GM12878 (cell line): ENCODE measurements around the gene TXNRD1. TPM values are rescaled to one million over a fixed set of nuclear protein-coding genes. Genes with fewer than 3 reads are reported as not detected.

Source experiments
- ATAC-seq: fragments of 200-7000 bp; cut with Tn5 transposase; 3 replicates; pipeline ENCODE4 v1.9.1; 2020; ENCODE audit warnings: mild to moderate bottlenecking, moderate library complexity
- BruUV-seq: library from RNA; stranded (reverse); fragments of 400-500 nt; replicated peaks from 2 replicates; lab custom pipeline; 2021; lab: Mats Ljungman, UMichigan
- CTCF ChIA-PET: fragments of 300-600 bp; sonication (Branson Sonifier 250); formaldehyde crosslinking; extraction: SDS; loops from one replicate; lab custom pipeline; 2021; ENCODE audit warnings: inconsistent platforms; lab: Yijun Ruan, JAX
- POLR2A ChIA-PET: fragments of 350-600 bp; formaldehyde crosslinking; extraction: SDS; loops from one replicate; lab custom pipeline; 2021; ENCODE audit warnings: inconsistent platforms; lab: Charles Lee
- RAD21 ChIA-PET: fragments of 300-600 bp; sonication (Branson Sonifier 250); formaldehyde crosslinking; loops from one replicate; lab custom pipeline; 2023; ENCODE audit warnings: antibody characterized with exemption; ENCODE audit not compliant: unreplicated experiment; lab: Charles Lee
- SMC1A ChIA-PET: fragments of 300-600 bp; sonication (Branson Sonifier 250); formaldehyde crosslinking; loops from one replicate; lab custom pipeline; 2023; ENCODE audit not compliant: unreplicated experiment, uncharacterized antibody; lab: Charles Lee
- DNase-seq: peaks from one replicate; pipeline ENCODE4 v3.0.0-alpha.2; 2011; ENCODE audit warnings: low read depth, low spot score
- FAIRE-seq: peaks from 3 replicates; lab custom pipeline; 2011; peaks lifted over from hg19 to GRCh38; lab: Jason Lieb, UNC
- H2AFZ ChIP-seq: 2 replicates; pipeline ENCODE4 v1.6.0; 2011; ENCODE audit warnings: low read depth, low read length, control low read depth; ENCODE audit not compliant: control insufficient read depth
- H3K27ac ChIP-seq: 2 replicates; pipeline ENCODE4 v1.5.1; 2011; ENCODE audit warnings: control low read depth; ENCODE audit not compliant: control insufficient read depth, insufficient read depth
- H3K27me3 ChIP-seq, 2 experiments: replicated peaks in 1 of 2; 2 replicates each; pipeline versions ENCODE4 v1.6.0 to v1.6.1; 2011; ENCODE audit warnings: low read length in 1 of 2; ENCODE audit not compliant: control insufficient read depth in 2 of 2, insufficient read depth in 2 of 2
- H3K36me3 ChIP-seq, 2 experiments: 2 replicates each; pipeline ENCODE4 v1.5.1; 2011; ENCODE audit warnings: low read length in 1 of 2; ENCODE audit not compliant: control insufficient read depth in 2 of 2, insufficient read depth in 2 of 2
- H3K4me1 ChIP-seq: 2 replicates; pipeline ENCODE4 v1.6.1; 2011; ENCODE audit warnings: mild to moderate bottlenecking, low read length, moderate library complexity, mixed read lengths; ENCODE audit not compliant: control insufficient read depth, insufficient read depth
- H3K4me2 ChIP-seq: 2 replicates; pipeline ENCODE4 v1.6.0; 2011; ENCODE audit warnings: control low read depth; ENCODE audit not compliant: control insufficient read depth, insufficient read depth
- H3K4me3 ChIP-seq: fragments of 200-600 bp; sonication (generic); 2 replicates; pipeline ENCODE4 v1.5.1; 2016
- H3K79me2 ChIP-seq: 2 replicates; pipeline ENCODE4 v1.6.0; 2011; ENCODE audit warnings: low read length; ENCODE audit not compliant: control insufficient read depth, insufficient read depth
- H3K9ac ChIP-seq: 2 replicates; pipeline ENCODE4 v1.8.0; 2011; ENCODE audit warnings: low read length, control low read depth, mixed read lengths; ENCODE audit not compliant: control insufficient read depth, insufficient read depth
- H3K9me3 ChIP-seq: replicated peaks from 3 replicates; pipeline ENCODE4 v1.5.1; 2011; ENCODE audit warnings: mild to moderate bottlenecking, low read length; ENCODE audit not compliant: control insufficient read depth, insufficient read depth
- H4K20me1 ChIP-seq: 2 replicates; pipeline ENCODE4 v1.6.0; 2011; ENCODE audit not compliant: control insufficient read depth, insufficient read depth
- CEBPZ ChIP-seq: fragments of 150-350 bp; IDR thresholded peaks from 2 replicates; pipeline ENCODE4 v1.6.1; 2016; ENCODE audit warnings: low read depth, low read length
- EGR1 ChIP-seq, 2 experiments: IDR thresholded peaks; 1 replicate in 1 of 2; 2 replicates in 1 of 2; pipeline ENCODE4 v1.6.1; 2011 to 2012; ENCODE audit warnings: low read depth in 2 of 2, low read length in 2 of 2, borderline replicate concordance in 1 of 2, mild to moderate bottlenecking in 1 of 2, moderate library complexity in 1 of 2
- GABPA ChIP-seq: IDR thresholded peaks from 2 replicates; pipeline ENCODE4 v1.6.1; 2014; ENCODE audit warnings: antibody characterized with exemption, low read depth, mild to moderate bottlenecking, inconsistent platforms
- NFIC ChIP-seq: IDR thresholded peaks from 2 replicates; pipeline ENCODE4 v1.6.1; 2012; ENCODE audit warnings: low read depth, mild to moderate bottlenecking, inconsistent platforms, low read length, moderate library complexity
- NFXL1 ChIP-seq: fragments of 450-650 bp; IDR thresholded peaks from 2 replicates; pipeline ENCODE4 v1.6.1; 2017; ENCODE audit warnings: antibody characterized with exemption, mild to moderate bottlenecking, borderline replicate concordance
- NFYA ChIP-seq: IDR thresholded peaks from 2 replicates; pipeline ENCODE4 v1.6.1; 2011; ENCODE audit warnings: low read depth, mild to moderate bottlenecking, low read length, improper control_type of control experiment, borderline replicate concordance
- POU2F2 ChIP-seq: IDR thresholded peaks from 3 replicates; pipeline ENCODE4 v1.6.1; 2011; ENCODE audit warnings: low read depth, mild to moderate bottlenecking, low read length, borderline replicate concordance
- RUNX3 ChIP-seq: IDR thresholded peaks from 2 replicates; pipeline ENCODE4 v1.6.1; 2012; ENCODE audit warnings: low read length, inconsistent platforms
- USF1 ChIP-seq: IDR thresholded peaks from 2 replicates; pipeline ENCODE4 v1.6.1; 2011; ENCODE audit warnings: borderline replicate concordance, low read depth, mild to moderate bottlenecking, moderate library complexity, mixed read lengths, low read length; ENCODE audit not compliant: insufficient read depth; ENCODE audit errors: extremely low read length
- ZSCAN29 ChIP-seq: fragments of 450-650 bp; IDR thresholded peaks from 2 replicates; pipeline ENCODE4 v1.6.1; 2017; ENCODE audit warnings: mild to moderate bottlenecking, moderate library complexity
- WGBS: methylation state at CpG from one replicate; pipeline ENCODE4 v1.1.6; 2016; ENCODE audit warnings: low lambda C conversion rate; ENCODE audit not compliant: insufficient replicate concordance, insufficient coverage; ENCODE audit errors: missing lambda C conversion rate; 5-methylcytosine and 5-hydroxymethylcytosine counted together
- in situ Hi-C: fragments of 300-500 bp; cut with MboI; formaldehyde crosslinking; loops from 9 replicates; pipeline ENCODE4 v1.14.3; 2018; ENCODE audit warnings: mixed read lengths
- intact Hi-C: fragments of 100-400 bp; cut with micrococcal nuclease; formaldehyde crosslinking; loops from one replicate; pipeline ENCODE4 v1.14.2; 2022; ENCODE audit not compliant: unreplicated experiment
- polyA plus RNA-seq, 11 experiments: library from polyadenylated mRNA; depleted of rRNA in 4 of 11; unstranded in 6 of 11; stranded (reverse) in 5 of 11; fragments of >200 nt; fragmentation: Nextera tagmentation in 4 of 11; fragmentation: Illumina TruSeq in 1 of 11; extraction: Ambion mirVana in 4 of 11; extraction: Trizol in 1 of 11; gene quantifications; 1 replicate in 1 of 11; 2 replicates in 10 of 11; pipeline versions ENCODE4 v1.2.1 to v1.2.3, GENCODE V29; 2011 to 2016; ENCODE audit warnings: inconsistent platforms in 2 of 11, missing spikeins in 2 of 11, low read depth in 1 of 11
- total RNA-seq, 4 experiments: library from RNA; depleted of rRNA in 3 of 4; stranded (reverse); fragments of >200 nt in 3 of 4; fragmentation: Illumina TruSeq in 1 of 4; extraction: Trizol in 1 of 4; gene quantifications; 2 replicates each; pipeline versions ENCODE4 v1.2.1 to v1.2.3, GENCODE V29; 2013 to 2021

TXNRD1 gene
- total and polyA plus RNA-seq, 10 of the 15 experiments (the other 5 are each of a cell fraction or from before 2014, with no cell fraction given): 52.6 to 84.6 (median 67.8) TPM

- Histone ChIP-seq H2AFZ (no peak overlapping the region; the same call in 1 of the 2 replicates), H3K9me3 (no peaks in the 10 kb centered on the region), H3K27me3 (no peaks in the 10 kb centered on the region), H3K4me1 (0 out of 2 replicates have a peak, but pooled peaks cover 4% of the 10 kb centered on the region), H3K79me2 (no peaks in the 10 kb centered on the region), H3K4me3 (no peak overlapping the region), H3K4me2 (no peak overlapping the region), H3K27ac (no peak overlapping the region), H3K9ac (no peak overlapping the region), H4K20me1 (no peaks in the 10 kb centered on the region), H3K36me3 (no peaks in the 10 kb centered on the region)
- ChIA-PET POLR2A (interaction anchor here (1.0 kb wide), 1 partner anchor 83 kb away, joined by 3 read pairs; no protein-coding TSS in a partner anchor), CTCF (interaction anchor here (0.6 to 2.3 kb wide), 3 partner anchors 70 to 1930 kb away, joined by 3 to 7 read pairs (median 3); no protein-coding TSS in a partner anchor), SMC1A (interaction anchor here (0.9 to 1.0 kb wide), 2 partner anchors 35 to 139 kb away, joined by 3 to 4 read pairs; no protein-coding TSS in a partner anchor), RAD21 (interaction anchor here (0.6 to 2.5 kb wide), 2 partner anchors 68 to 124 kb away, joined by 3 to 9 read pairs; no protein-coding TSS in a partner anchor)
- WGBS: 40% methylated on average over 4 of the region's 4 CpGs
- intact Hi-C loops: no loop called here
- FAIRE-seq (no peak), DNase-seq (no peak), ATAC-seq (no peak)
- BruUV-seq: no TSS peak
- no peak for TF ChIP-seq EGR1 (IDR thresholded peaks at IDR 0.05; ENCODE audit: borderline replicate concordance in 1 of 2, low read depth in 2 of 2, low read length in 2 of 2)
- TF ChIP-seq USF1: no peak
- TF ChIP-seq NFIC: no peak
- TF ChIP-seq NFYA: no peak
- no peak for TF ChIP-seq POU2F2
- no peak for TF ChIP-seq GABPA
- TF ChIP-seq CEBPZ: no peak
- no peak for TF ChIP-seq NFXL1
- TF ChIP-seq RUNX3: no peak
- TF ChIP-seq ZSCAN29: no peak
- in situ Hi-C loops: no loop called here
Measured at GRCh38 chr12:104219361-104219892, 3.8 kb downstream of the TXNRD1 start.
